ENCODE results near the gene CAPN15.

CAPN15 gene

GRCh38 chr16:543301-544164, 16.0 kb downstream of the CAPN15 start:
- no peak overlapping the region for H3K4me3 ChIP-seq (ENCODE audit: low read depth, low read length)
- TF ChIP-seq CTCF (IDR thresholded peaks at IDR 0.05; ENCODE audit: control insufficient read depth, extremely low read depth, insufficient read depth), result no peak
- no peak for DNase-seq (ENCODE audit: low read depth)

GRCh38 chr16:544517-544916, 17.0 kb downstream of the CAPN15 start:
- no peak for DNase-seq (ENCODE audit: low read depth)
- H3K4me3 ChIP-seq (ENCODE audit: low read depth, low read length), result no peak overlapping the region
- TF ChIP-seq CTCF (IDR thresholded peaks at IDR 0.05; ENCODE audit: control insufficient read depth, extremely low read depth, insufficient read depth), result no peak

GRCh38 chr16:546909-547770, 19.6 kb downstream of the CAPN15 start:
- no peak for DNase-seq (ENCODE audit: low read depth)
- peak; percentile 92 for TF ChIP-seq CTCF (IDR thresholded peaks at IDR 0.05; ENCODE audit: control insufficient read depth, extremely low read depth, insufficient read depth)
- no peak overlapping the region for H3K4me3 ChIP-seq (ENCODE audit: low read depth, low read length)

- no peak for TF ChIP-seq CTCF (IDR thresholded peaks at IDR 0.05; ENCODE audit: control insufficient read depth, extremely low read depth, insufficient read depth)
- no peak overlapping the region for H3K4me3 ChIP-seq (ENCODE audit: low read depth, low read length)
- no peak for DNase-seq (ENCODE audit: low read depth)
Observed at GRCh38 chr16:548586-548985, 21.1 kb downstream of the CAPN15 start.

GRCh38 chr16:549544-550263, 22.2 kb downstream of the CAPN15 start:
- TF ChIP-seq CTCF (IDR thresholded peaks at IDR 0.05; ENCODE audit: control insufficient read depth, extremely low read depth, insufficient read depth), result no peak
- no peak for DNase-seq (ENCODE audit: low read depth)
- H3K4me3 ChIP-seq (ENCODE audit: low read depth, low read length), result no peak overlapping the region

- no peak for TF ChIP-seq CTCF (IDR thresholded peaks at IDR 0.05; ENCODE audit: control insufficient read depth, extremely low read depth, insufficient read depth)
- no peak for DNase-seq (ENCODE audit: low read depth)
- no peak overlapping the region for H3K4me3 ChIP-seq (ENCODE audit: low read depth, low read length)
Observed at GRCh38 chr16:551210-551609, 23.7 kb downstream of the CAPN15 start.
